Midbrain (tissue), 1 donor: ENCODE results near the gene PLCL1.
A peak's percentile ranks its signal among the peaks of the same experiment; 100 is the strongest.

Experiments
- DNase-seq: peaks from one replicate; lab custom pipeline; 2025; lab: John Stamatoyannopoulos, UW

The PLCL1 gene

GRCh38 chr2:197885587-197885986 lies 81.2 kb downstream of the PLCL1 start:
- DNase-seq, result no peak

GRCh38 chr2:197888321-197888720 lies 83.9 kb downstream of the PLCL1 start:
- no peak for DNase-seq

- DNase-seq, result peak; percentile 14
Observed at GRCh38 chr2:197889041-197889440, 84.6 kb downstream of the PLCL1 start.

- no peak for DNase-seq
Observed at GRCh38 chr2:197890168-197890567, 85.8 kb downstream of the PLCL1 start.

- no peak for DNase-seq
Observed at GRCh38 chr2:197891897-197892442, 87.6 kb downstream of the PLCL1 start.

GRCh38 chr2:197893403-197894177 lies 89.2 kb downstream of the PLCL1 start:
- DNase-seq, result no peak

GRCh38 chr2:197894751-197895274 lies 90.4 kb downstream of the PLCL1 start:
- no peak for DNase-seq

- no peak for DNase-seq
Observed at GRCh38 chr2:197897960-197898678, 93.7 kb downstream of the PLCL1 start.

- no peak for DNase-seq
Observed at GRCh38 chr2:197904446-197904845, 100.1 kb downstream of the PLCL1 start.

GRCh38 chr2:197908156-197908555 lies 103.8 kb downstream of the PLCL1 start:
- DNase-seq, result no peak

GRCh38 chr2:197908990-197909776 lies 104.8 kb downstream of the PLCL1 start:
- no peak for DNase-seq

GRCh38 chr2:197911667-197912066 lies 107.3 kb downstream of the PLCL1 start:
- DNase-seq, result no peak

- no peak for DNase-seq
Observed at GRCh38 chr2:197913084-197913483, 108.7 kb downstream of the PLCL1 start.

GRCh38 chr2:197914778-197915177 lies 110.4 kb downstream of the PLCL1 start:
- DNase-seq, result no peak

- no peak for DNase-seq
Observed at GRCh38 chr2:197915548-197916265, 111.3 kb downstream of the PLCL1 start.

GRCh38 chr2:197919487-197919886 lies 115.1 kb downstream of the PLCL1 start:
- DNase-seq, result no peak

- no peak for DNase-seq
Observed at GRCh38 chr2:197920088-197920487, 115.7 kb downstream of the PLCL1 start.

- no peak for DNase-seq
Observed at GRCh38 chr2:197920592-197921201, 116.3 kb downstream of the PLCL1 start.

GRCh38 chr2:197924483-197924882 lies 120.1 kb downstream of the PLCL1 start:
- DNase-seq, result no peak

GRCh38 chr2:197925204-197925603 lies 120.8 kb downstream of the PLCL1 start:
- DNase-seq, result no peak

- no peak for DNase-seq
Observed at GRCh38 chr2:197925976-197926375, 121.6 kb downstream of the PLCL1 start.
